OCI-LY1 (cell line): ENCODE data around the gene SMC1A.

ENCODE experiments used
- H2AFZ ChIP-seq: fragments of 200-600 bp; sonication (generic), shearing (Covaris generic); 2 replicates; pipeline ENCODE4 v1.6.0; 2014; ENCODE audit warnings: antibody characterized with exemption, mild to moderate bottlenecking, low read length
- H3F3A ChIP-seq: fragments of 200-600 bp; sonication (generic), shearing (Covaris generic); 2 replicates; pipeline ENCODE4 v1.6.0; 2014; ENCODE audit warnings: mild to moderate bottlenecking, antibody characterized with exemption, low read length, moderate library complexity; ENCODE audit not compliant: insufficient read depth
- H3K27ac ChIP-seq: fragments of 200-600 bp; sonication (generic); 2 replicates; pipeline ENCODE4 v1.5.1; 2014; ENCODE audit warnings: low read length, mixed run types, mild to moderate bottlenecking, low read depth; ENCODE audit not compliant: poor library complexity, severe bottlenecking
- H3K27me3 ChIP-seq: fragments of 200-600 bp; sonication (generic); 2 replicates; pipeline ENCODE4 v1.6.0; 2014; ENCODE audit warnings: antibody characterized with exemption, mild to moderate bottlenecking, low read length, moderate library complexity; ENCODE audit not compliant: insufficient read depth
- H3K36me3 ChIP-seq: fragments of 200-600 bp; sonication (generic); 2 replicates; pipeline ENCODE4 v1.6.1; 2014; ENCODE audit warnings: mild to moderate bottlenecking, antibody characterized with exemption, low read length, moderate library complexity, mixed read lengths; ENCODE audit not compliant: insufficient read depth
- H3K4me1 ChIP-seq: fragments of 200-600 bp; sonication (generic); 2 replicates; pipeline ENCODE4 v1.5.1; 2014; ENCODE audit warnings: mild to moderate bottlenecking, low read length, moderate library complexity; ENCODE audit not compliant: insufficient read depth, severe bottlenecking
- H3K4me2 ChIP-seq: fragments of 200-600 bp; sonication (generic), shearing (Covaris generic); 2 replicates; pipeline ENCODE4 v1.6.1; 2014; ENCODE audit warnings: low read length
- H3K4me3 ChIP-seq: fragments of 200-600 bp; sonication (generic); 2 replicates; pipeline ENCODE4 v1.5.1; 2014; ENCODE audit warnings: low read length, low read depth, mild to moderate bottlenecking, mixed read lengths; ENCODE audit not compliant: poor library complexity, severe bottlenecking
- H3K79me2 ChIP-seq: fragments of 200-600 bp; shearing (Covaris generic); 2 replicates; pipeline ENCODE4 v1.6.1; 2016; ENCODE audit warnings: mixed run types, low read length, mixed read lengths; ENCODE audit not compliant: insufficient read depth
- H3K9ac ChIP-seq: fragments of 200-600 bp; sonication (generic), shearing (Covaris generic); 2 replicates; pipeline ENCODE4 v1.6.1; 2014; ENCODE audit warnings: mild to moderate bottlenecking, low read length, mixed read lengths
- H3K9me2 ChIP-seq: fragments of 200-600 bp; sonication (generic), shearing (Covaris generic); 2 replicates; pipeline ENCODE4 v1.6.1; 2014; ENCODE audit warnings: low read depth, mild to moderate bottlenecking, low read length, mixed read lengths
- H3K9me3 ChIP-seq: fragments of 200-600 bp; shearing (Covaris generic); 2 replicates; pipeline ENCODE4 v1.6.1; 2014; ENCODE audit warnings: low read length, mixed read lengths
- H4K20me1 ChIP-seq: fragments of 200-600 bp; sonication (generic), shearing (Covaris generic); 2 replicates; pipeline ENCODE4 v1.6.0; 2016; ENCODE audit warnings: mild to moderate bottlenecking, low read length; ENCODE audit not compliant: insufficient read depth
- EZH2 ChIP-seq: fragments of 200-600 bp; sonication (generic), shearing (Covaris generic); IDR thresholded peaks from 2 replicates; pipeline ENCODE4 v1.8.0; 2017; ENCODE audit warnings: borderline replicate concordance, mixed run types, mild to moderate bottlenecking, antibody characterized with exemption, low read length, moderate library complexity, mixed read lengths
- TF ChIP-seq, protein P1 (sequence below): fragments of 200-600 bp; sonication (generic), shearing (Covaris generic); IDR thresholded peaks from 2 replicates; pipeline ENCODE4 v1.5.1; 2017; ENCODE audit warnings: mild to moderate bottlenecking, antibody characterized with exemption, low read length, moderate library complexity, mixed read lengths

Gene SMC1A

DNA sequence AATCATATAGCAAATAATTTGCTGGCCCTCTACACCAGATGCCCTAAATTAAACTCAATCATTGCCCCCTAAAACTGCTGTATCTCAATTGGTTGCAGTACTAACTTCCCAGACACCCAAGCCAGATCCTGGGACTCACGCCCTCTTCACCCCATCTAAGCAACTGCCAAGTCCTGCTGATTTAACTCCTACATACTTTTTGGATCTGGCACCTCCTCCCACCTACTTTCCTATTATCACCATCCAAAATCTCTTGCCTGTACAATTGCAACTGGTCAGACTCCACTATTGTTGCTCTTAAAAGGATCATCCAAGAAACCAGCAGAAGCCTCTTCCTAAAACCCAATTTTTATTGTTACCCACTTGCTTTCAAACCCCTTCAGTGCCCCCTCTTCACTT lies 16.4 kb upstream of the SMC1A start:
- Histone ChIP-seq H3K9ac (no peak overlapping the region), H3K4me2 (no peak overlapping the region), H3K4me3 (no peak overlapping the region), H3K9me2 (no peaks in the 10 kb centered on the region), H2AFZ (no peak overlapping the region), H3K79me2 (0 out of 2 replicates have a peak, but pooled peaks cover 1% of the 10 kb centered on the region), H3F3A (no peaks in the 10 kb centered on the region), H3K36me3 (no peaks in the 10 kb centered on the region), H3K4me1 (peaks cover 19% of the 10 kb centered on the region), H3K27me3 (no peaks in the 10 kb centered on the region), H4K20me1 (no peaks in the 10 kb centered on the region), H3K27ac (no peak overlapping the region), H3K9me3 (no peaks in the 10 kb centered on the region)
- TF ChIP-seq EZH2: no peak
- TF ChIP-seq, protein P1, sequence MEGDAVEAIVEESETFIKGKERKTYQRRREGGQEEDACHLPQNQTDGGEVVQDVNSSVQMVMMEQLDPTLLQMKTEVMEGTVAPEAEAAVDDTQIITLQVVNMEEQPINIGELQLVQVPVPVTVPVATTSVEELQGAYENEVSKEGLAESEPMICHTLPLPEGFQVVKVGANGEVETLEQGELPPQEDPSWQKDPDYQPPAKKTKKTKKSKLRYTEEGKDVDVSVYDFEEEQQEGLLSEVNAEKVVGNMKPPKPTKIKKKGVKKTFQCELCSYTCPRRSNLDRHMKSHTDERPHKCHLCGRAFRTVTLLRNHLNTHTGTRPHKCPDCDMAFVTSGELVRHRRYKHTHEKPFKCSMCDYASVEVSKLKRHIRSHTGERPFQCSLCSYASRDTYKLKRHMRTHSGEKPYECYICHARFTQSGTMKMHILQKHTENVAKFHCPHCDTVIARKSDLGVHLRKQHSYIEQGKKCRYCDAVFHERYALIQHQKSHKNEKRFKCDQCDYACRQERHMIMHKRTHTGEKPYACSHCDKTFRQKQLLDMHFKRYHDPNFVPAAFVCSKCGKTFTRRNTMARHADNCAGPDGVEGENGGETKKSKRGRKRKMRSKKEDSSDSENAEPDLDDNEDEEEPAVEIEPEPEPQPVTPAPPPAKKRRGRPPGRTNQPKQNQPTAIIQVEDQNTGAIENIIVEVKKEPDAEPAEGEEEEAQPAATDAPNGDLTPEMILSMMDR: no peak

DNA sequence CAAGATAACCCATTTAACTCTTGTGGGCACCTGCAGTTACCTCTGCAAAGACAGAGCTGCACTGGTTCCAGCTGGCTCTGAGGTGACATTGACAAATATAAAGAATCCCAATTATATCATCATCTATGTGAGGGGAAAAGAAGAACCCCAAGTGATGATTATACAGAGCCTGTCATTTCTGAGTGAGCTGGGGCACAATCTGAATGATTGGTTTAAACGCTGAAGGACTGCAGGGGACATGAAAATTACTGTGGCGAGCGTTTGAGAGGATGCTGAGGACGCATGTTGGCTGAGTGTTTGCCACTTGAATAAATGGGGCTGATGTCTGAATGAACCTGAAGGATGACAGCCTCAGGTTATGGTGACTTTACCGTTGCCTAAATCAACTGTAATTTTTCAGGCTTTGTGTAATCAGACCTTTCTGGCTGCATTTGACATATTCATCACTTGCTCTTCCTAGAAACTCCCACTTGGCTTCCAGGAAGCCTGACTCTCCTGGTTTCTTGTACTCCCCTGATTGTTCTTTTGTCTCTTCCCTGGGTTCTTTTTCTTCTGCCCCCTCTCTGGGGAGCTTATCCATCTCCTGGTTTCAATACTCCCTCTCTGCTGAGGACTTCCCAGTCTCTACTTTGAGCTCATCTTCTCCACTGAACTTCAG lies 15.8 kb upstream of the SMC1A start:
- no peak overlapping the region for H3K9ac ChIP-seq
- no peak overlapping the region for H3K4me3 ChIP-seq
- TF ChIP-seq, protein P1: no peak
- TF ChIP-seq EZH2: no peak
- no peaks in the 10 kb centered on the region for H3K36me3 ChIP-seq
- peaks cover 23% of the 10 kb centered on the region for H3K4me1 ChIP-seq
- no peaks in the 10 kb centered on the region for H3K9me2 ChIP-seq
- 0 out of 2 replicates have a peak, but pooled peaks cover 2% of the 10 kb centered on the region for H3K79me2 ChIP-seq
- no peak overlapping the region for H3K4me2 ChIP-seq
- no peaks in the 10 kb centered on the region for H3F3A ChIP-seq
- no peaks in the 10 kb centered on the region for H4K20me1 ChIP-seq
- H2AFZ ChIP-seq: no peak overlapping the region
- H3K27me3 ChIP-seq: no peaks in the 10 kb centered on the region
- H3K27ac ChIP-seq: no peak overlapping the region
- no peaks in the 10 kb centered on the region for H3K9me3 ChIP-seq

DNA sequence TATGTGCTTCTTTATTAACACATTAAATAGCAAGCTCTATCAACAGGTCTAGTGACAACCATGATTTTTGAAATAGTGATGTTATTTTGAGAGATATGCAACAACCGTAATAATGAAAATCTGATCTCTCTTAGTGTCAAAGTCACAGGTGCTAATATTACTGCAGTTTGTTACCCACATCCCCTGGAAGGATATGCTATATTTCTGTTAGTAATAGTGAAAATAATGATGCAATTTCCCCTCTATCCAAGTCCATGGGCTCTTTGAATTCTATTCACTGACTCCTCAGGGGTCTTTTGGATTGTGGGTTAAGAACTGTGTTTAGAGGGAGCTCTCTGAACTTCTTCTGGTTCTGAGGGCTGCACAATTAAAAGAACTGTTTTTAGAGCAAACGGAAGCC lies 14.8 kb upstream of the SMC1A start:
- no peak overlapping the region for H3K4me3 ChIP-seq
- no peak overlapping the region for H2AFZ ChIP-seq
- 0 out of 2 replicates have a peak, but pooled peaks cover 2% of the 10 kb centered on the region for H3K79me2 ChIP-seq
- no peaks in the 10 kb centered on the region for H3K9me2 ChIP-seq
- H4K20me1 ChIP-seq: no peaks in the 10 kb centered on the region
- H3K27ac ChIP-seq: no peak overlapping the region
- H3K36me3 ChIP-seq: peaks cover 2% of the 10 kb centered on the region; the same call in 1 of the 2 replicates
- TF ChIP-seq, protein P1: no peak
- no peak for TF ChIP-seq EZH2
- no peaks in the 10 kb centered on the region for H3F3A ChIP-seq
- H3K4me2 ChIP-seq: no peak overlapping the region
- H3K9me3 ChIP-seq: no peaks in the 10 kb centered on the region
- H3K4me1 ChIP-seq: peaks cover 24% of the 10 kb centered on the region
- no peak overlapping the region for H3K9ac ChIP-seq
- H3K27me3 ChIP-seq: no peaks in the 10 kb centered on the region
